ENCODE measurements around the gene CGB5.
"Not testable (repeated sequence)": the region's sequence is repeated elsewhere in the genome, so short reads cannot be mapped to it uniquely, and the experiment has no call there.

Gene CGB5

DNA sequence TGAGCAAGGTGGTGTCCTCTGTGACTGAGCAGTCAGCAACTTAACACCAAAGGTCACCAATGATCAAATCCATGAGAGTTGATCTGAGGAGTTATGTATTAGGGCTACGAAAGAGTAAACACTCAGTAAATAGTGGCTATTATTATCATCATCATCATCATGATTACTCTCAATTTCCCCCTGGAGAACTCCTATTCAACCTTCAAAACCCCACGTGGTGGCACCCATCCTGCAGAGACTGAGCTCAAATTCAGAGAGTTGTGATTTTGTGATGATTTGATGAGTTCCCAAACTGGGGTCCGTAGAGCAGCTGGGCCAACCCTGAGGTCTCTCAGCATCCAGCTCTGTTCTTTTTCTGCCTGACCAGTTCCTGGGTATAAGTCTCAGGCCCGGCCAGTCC lies 6.2 kb downstream of the CGB5 start:
- H3K27me3 ChIP-seq (ENCODE audit: insufficient read depth, poor library complexity, severe bottlenecking); H3K36me3 ChIP-seq (ENCODE audit: low read depth); DNase-seq (ENCODE audit: low spot score); H3K4me3 ChIP-seq (ENCODE audit: severe bottlenecking); ATAC-seq (ENCODE audit: low read depth); H3K4me1 ChIP-seq (ENCODE audit: insufficient read depth, poor library complexity, severe bottlenecking); H3K9me3 ChIP-seq (ENCODE audit: severe bottlenecking): not testable (repeated sequence)
- peak overlapping the region; percentile 34 for H3K27ac ChIP-seq (ENCODE audit: poor library complexity, severe bottlenecking)

DNA sequence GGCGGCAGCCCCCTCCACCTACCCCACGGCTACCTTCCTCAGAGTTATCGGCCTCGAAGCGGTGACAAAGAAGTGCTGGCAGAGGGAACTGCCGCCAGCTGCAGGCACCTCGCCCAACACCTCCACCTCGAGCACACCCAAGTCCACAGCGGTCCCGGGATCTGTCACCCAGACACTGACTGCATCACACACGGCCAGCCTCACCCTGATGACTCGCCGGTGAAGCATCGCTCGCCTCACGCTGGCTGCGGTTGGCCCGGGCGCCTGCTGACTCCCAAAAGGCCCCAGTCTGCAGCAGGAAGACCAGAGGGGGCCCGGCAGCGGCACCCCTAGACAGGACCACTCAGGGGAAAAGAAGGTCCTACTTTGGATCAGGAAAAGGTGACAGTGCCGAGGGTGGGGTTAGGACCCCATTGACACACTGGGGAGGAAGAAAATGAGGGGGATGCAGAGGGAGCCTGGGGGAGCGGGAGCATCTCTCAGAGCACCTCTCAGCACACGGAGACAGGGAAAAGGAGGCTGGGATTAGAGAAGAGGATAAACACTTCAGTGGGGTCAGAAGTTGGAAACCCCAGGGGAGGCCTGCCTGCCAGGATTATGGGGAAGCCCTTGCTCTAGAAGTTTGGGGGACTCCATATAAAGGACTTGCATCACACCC lies 6.9 kb downstream of the CGB5 start:
- not testable (repeated sequence) for DNase-seq (ENCODE audit: low spot score); H3K36me3 ChIP-seq (ENCODE audit: low read depth); H3K4me3 ChIP-seq (ENCODE audit: severe bottlenecking); H3K27me3 ChIP-seq (ENCODE audit: insufficient read depth, poor library complexity, severe bottlenecking); H3K9me3 ChIP-seq (ENCODE audit: severe bottlenecking); H3K4me1 ChIP-seq (ENCODE audit: insufficient read depth, poor library complexity, severe bottlenecking)
- ATAC-seq (ENCODE audit: low read depth) = peak; percentile 99
- H3K27ac ChIP-seq (ENCODE audit: poor library complexity, severe bottlenecking) = peak overlapping the region; percentile 34

DNA sequence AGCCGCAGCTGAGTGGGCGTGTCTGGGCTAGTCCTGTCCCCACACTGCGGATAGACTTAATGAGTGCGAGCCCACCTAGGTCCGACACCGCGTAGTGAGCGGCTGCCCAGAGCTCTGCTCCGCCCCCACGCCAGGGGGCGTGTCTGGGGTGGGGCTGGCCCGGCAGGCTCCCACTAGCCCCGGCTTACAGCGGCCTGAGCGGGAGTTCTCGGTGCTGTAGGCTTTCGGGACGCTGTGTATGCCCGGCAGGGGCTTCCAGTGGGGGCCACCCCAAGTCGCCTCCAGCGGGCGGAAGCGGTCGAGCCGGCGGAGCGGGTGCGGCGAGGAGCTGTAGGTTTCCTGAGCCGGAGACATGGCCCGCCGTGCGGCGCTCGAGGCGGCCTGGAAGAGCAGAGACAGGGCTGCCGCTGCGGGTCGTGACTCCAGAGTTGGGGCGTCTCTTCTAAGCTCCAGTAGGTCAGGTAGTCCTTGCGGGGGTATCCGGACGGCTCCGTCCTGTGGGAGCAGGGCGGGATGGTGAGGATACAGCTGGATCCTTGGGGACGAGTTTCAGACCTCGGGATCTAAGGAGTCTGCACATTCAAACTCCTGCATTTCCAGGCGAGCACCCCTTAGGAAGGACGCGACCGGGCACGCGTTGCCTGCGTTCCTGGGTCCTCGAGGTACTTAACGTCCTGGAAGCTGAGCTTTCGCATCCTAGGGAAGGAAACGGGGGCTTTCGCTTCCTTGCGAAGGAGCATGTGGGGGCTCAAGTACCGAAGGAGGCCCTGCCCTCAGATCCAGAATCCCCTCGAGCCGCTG lies 12.7 kb downstream of the CGB5 start:
- H3K27me3 ChIP-seq (ENCODE audit: insufficient read depth, poor library complexity, severe bottlenecking) = no peaks in the 10 kb centered on the region
- DNase-seq (ENCODE audit: low spot score) (peak; percentile 73), ATAC-seq (ENCODE audit: low read depth) (peak; percentile 71)
- H3K36me3 ChIP-seq (ENCODE audit: low read depth) = no peaks in the 10 kb centered on the region
- TF ChIP-seq, protein P1, sequence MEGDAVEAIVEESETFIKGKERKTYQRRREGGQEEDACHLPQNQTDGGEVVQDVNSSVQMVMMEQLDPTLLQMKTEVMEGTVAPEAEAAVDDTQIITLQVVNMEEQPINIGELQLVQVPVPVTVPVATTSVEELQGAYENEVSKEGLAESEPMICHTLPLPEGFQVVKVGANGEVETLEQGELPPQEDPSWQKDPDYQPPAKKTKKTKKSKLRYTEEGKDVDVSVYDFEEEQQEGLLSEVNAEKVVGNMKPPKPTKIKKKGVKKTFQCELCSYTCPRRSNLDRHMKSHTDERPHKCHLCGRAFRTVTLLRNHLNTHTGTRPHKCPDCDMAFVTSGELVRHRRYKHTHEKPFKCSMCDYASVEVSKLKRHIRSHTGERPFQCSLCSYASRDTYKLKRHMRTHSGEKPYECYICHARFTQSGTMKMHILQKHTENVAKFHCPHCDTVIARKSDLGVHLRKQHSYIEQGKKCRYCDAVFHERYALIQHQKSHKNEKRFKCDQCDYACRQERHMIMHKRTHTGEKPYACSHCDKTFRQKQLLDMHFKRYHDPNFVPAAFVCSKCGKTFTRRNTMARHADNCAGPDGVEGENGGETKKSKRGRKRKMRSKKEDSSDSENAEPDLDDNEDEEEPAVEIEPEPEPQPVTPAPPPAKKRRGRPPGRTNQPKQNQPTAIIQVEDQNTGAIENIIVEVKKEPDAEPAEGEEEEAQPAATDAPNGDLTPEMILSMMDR (IDR thresholded peaks at IDR 0.05; ENCODE audit: poor library complexity, severe bottlenecking) = no peak
- no peaks in the 10 kb centered on the region for H3K4me1 ChIP-seq (ENCODE audit: insufficient read depth, poor library complexity, severe bottlenecking)
- H3K4me3 ChIP-seq (ENCODE audit: severe bottlenecking) = peak overlapping the region; percentile 45
- H3K27ac ChIP-seq (ENCODE audit: poor library complexity, severe bottlenecking) = peak overlapping the region; percentile 59
- no peaks in the 10 kb centered on the region for H3K9me3 ChIP-seq (ENCODE audit: severe bottlenecking)

DNA sequence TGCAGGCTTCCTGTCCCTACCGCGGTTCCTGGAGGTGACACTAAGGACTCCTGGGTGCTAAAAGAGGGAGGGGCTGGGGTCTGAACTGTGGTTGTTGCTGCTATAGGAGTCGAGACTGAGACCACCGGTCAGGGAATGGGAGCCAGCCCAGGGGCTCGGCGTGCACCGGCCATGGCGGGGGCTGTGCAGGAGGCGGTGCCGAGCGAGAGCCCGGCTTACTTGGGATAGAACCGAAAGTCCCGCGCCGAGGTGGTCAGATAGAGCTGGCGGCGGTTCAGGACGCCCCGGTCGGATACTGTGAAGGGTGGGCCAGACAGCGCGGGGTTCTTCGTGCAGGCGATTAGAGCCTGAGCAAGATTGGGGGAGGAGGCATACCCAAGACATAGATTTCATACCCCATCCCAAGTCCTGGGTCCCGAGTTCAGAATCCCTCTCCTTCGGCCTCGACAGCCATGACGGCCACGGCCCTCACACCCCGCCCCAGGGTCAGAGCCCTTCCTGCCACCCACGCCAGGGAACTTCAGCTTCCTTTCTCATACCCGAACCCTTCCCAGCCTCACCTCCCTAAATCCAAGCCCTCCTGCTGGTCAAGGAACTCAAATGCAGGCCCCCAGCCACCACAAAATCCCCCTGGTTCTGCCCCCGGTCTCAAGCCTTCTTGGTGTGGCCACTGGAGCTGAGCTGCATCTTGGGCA lies 13.4 kb downstream of the CGB5 start:
- H3K9me3 ChIP-seq (ENCODE audit: severe bottlenecking); H3K4me1 ChIP-seq (ENCODE audit: insufficient read depth, poor library complexity, severe bottlenecking); H3K27me3 ChIP-seq (ENCODE audit: insufficient read depth, poor library complexity, severe bottlenecking); H3K36me3 ChIP-seq (ENCODE audit: low read depth); DNase-seq (ENCODE audit: low spot score): not testable (repeated sequence)
- Histone ChIP-seq H3K4me3 (ENCODE audit: severe bottlenecking) (peak overlapping the region; percentile 45), H3K27ac (ENCODE audit: poor library complexity, severe bottlenecking) (peak overlapping the region; percentile 59)
- ATAC-seq (ENCODE audit: low read depth) = peak; percentile 17

- H3K36me3 ChIP-seq (ENCODE audit: low read depth) = no peaks in the 10 kb centered on the region
- peak within 1 kb of the TSS; percentile 45 for H3K4me3 ChIP-seq (ENCODE audit: severe bottlenecking)
- TF ChIP-seq, protein P1 (IDR thresholded peaks at IDR 0.05; ENCODE audit: poor library complexity, severe bottlenecking) = no peak
- ATAC-seq (ENCODE audit: low read depth) = peak; percentile 71
- H3K27me3 ChIP-seq (ENCODE audit: insufficient read depth, poor library complexity, severe bottlenecking) = no peaks in the 10 kb centered on the region
- no peaks in the 10 kb centered on the region for H3K4me1 ChIP-seq (ENCODE audit: insufficient read depth, poor library complexity, severe bottlenecking)
- no peaks in the 10 kb centered on the region for H3K9me3 ChIP-seq (ENCODE audit: severe bottlenecking)
- no peak for DNase-seq (ENCODE audit: low spot score)
- H3K27ac ChIP-seq (ENCODE audit: poor library complexity, severe bottlenecking) = peak within 1 kb of the TSS; percentile 59
These were observed 14.1 kb downstream of the CGB5 start, which contains the start of gene CGB7 for GRCh38 chr19:49057636-49058234. Gene CGB7 (minus strand): TSS chr19:49057749. CDS start chr19:49055375, 2,374 bp downstream.

DNA sequence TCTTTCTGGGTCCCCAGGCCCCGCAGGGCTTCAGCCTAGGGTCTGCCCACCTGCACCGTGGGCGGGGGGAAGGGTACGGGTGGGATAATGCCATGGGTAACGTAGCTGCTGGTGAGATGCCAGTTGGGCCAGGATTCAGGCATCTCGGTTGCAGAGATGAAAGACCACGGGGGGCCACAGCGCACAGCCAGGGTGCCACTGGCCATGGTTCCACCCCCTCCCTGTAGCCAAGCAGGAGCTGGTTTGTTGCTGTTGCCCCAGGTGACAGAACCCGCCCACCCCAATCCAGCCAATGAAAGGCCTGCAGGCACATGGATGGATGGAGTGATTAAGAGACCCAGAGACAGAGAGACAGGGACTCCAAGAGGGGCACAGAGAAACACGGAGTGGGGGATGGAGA lies 14.9 kb downstream of the CGB5 start:
- Histone ChIP-seq H3K36me3 (ENCODE audit: low read depth) (no peaks in the 10 kb centered on the region), H3K27me3 (ENCODE audit: insufficient read depth, poor library complexity, severe bottlenecking) (no peaks in the 10 kb centered on the region), H3K4me1 (ENCODE audit: insufficient read depth, poor library complexity, severe bottlenecking) (peaks cover 3% of the 10 kb centered on the region), H3K4me3 (ENCODE audit: severe bottlenecking) (no peak overlapping the region), H3K27ac (ENCODE audit: poor library complexity, severe bottlenecking) (no peak overlapping the region), H3K9me3 (ENCODE audit: severe bottlenecking) (no peaks in the 10 kb centered on the region)
- ATAC-seq (ENCODE audit: low read depth) (no peak), DNase-seq (ENCODE audit: low spot score) (no peak)
- TF ChIP-seq, protein P1 (IDR thresholded peaks at IDR 0.05; ENCODE audit: poor library complexity, severe bottlenecking) = no peak

Data from RWPE2 (cell line).